GF-D8 (cell line): ENCODE results near the gene PAQR6.

Experiments used
- DNase-seq: peaks from one replicate; lab custom pipeline; 2025; lab: John Stamatoyannopoulos, UW

Gene PAQR6

GRCh38 chr1:156193488-156194299 is 54.2 kb downstream of the PAQR6 start, which contains the start of gene SLC25A44:
SLC25A44 (plus strand) TSS chr1:156194104; CDS start chr1:156199848, 5,744 bp downstream.
- DNase-seq, result peak; percentile 97
